ENCODE data around the gene COQ10B.

DNA sequence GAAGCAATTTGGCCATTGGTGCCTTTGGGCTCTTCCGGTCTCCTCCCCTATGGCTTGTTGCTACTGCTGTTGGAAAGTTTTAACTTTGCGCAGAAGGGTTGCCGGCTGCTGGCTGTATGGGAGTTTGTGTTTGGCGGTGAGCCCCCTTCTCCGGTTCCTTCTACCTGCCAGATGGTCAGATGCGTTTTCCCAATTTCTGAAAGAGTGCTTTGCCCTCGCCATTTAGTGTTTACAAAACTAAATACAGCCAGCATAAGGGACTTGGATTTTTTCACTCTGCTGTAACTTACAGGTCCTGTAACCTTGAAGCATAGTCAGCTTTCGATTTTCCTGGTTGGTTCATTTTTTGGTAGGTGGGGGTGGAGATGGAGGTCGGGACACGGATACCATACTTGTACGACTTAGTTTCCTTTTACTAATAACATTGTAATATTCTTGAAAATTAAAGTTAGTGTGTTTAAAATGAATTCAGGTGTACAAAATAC is 604 bp downstream of the COQ10B start:
- TF ChIP-seq, protein P1, sequence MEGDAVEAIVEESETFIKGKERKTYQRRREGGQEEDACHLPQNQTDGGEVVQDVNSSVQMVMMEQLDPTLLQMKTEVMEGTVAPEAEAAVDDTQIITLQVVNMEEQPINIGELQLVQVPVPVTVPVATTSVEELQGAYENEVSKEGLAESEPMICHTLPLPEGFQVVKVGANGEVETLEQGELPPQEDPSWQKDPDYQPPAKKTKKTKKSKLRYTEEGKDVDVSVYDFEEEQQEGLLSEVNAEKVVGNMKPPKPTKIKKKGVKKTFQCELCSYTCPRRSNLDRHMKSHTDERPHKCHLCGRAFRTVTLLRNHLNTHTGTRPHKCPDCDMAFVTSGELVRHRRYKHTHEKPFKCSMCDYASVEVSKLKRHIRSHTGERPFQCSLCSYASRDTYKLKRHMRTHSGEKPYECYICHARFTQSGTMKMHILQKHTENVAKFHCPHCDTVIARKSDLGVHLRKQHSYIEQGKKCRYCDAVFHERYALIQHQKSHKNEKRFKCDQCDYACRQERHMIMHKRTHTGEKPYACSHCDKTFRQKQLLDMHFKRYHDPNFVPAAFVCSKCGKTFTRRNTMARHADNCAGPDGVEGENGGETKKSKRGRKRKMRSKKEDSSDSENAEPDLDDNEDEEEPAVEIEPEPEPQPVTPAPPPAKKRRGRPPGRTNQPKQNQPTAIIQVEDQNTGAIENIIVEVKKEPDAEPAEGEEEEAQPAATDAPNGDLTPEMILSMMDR (IDR thresholded peaks at IDR 0.05; ENCODE audit: low read length), result no peak
- TF ChIP-seq EZH2 (IDR thresholded peaks at IDR 0.05; ENCODE audit: borderline replicate concordance, low read length), result no peak
